IMR-90 (cell line): ENCODE results near the gene TMEM114. TPM values are rescaled to one million over a fixed set of nuclear protein-coding genes. Genes with fewer than 3 reads are reported as not detected.

Experiments
- ATAC-seq: fragments of 200-7000 bp; cut with Tn5 transposase; 2 replicates; pipeline ENCODE4 v1.9.1; 2020; ENCODE audit warnings: low read depth, mild to moderate bottlenecking, moderate library complexity
- BruUV-seq: library from RNA; stranded (reverse); fragments of 400-500 nt; replicated peaks from 2 replicates; lab custom pipeline; 2021; lab: Mats Ljungman, UMichigan
- CTCF ChIA-PET: fragments of 300-600 bp; formaldehyde crosslinking; extraction: SDS; loops from one replicate; lab custom pipeline; 2021; ENCODE audit warnings: antibody characterized with exemption; lab: Yijun Ruan, JAX
- POLR2A ChIA-PET: fragments of 300-600 bp; sonication (Branson Sonifier 250); formaldehyde crosslinking; loops from one replicate; lab custom pipeline; 2022; ENCODE audit warnings: antibody characterized with exemption; ENCODE audit not compliant: unreplicated experiment; lab: Charles Lee
- DNase-seq: peaks from one replicate; pipeline ENCODE4 v3.0.0; 2013
- H2AFZ ChIP-seq: replicated peaks from 2 replicates; pipeline ENCODE3; 2013; ENCODE audit warnings: low read length, mild to moderate bottlenecking; ENCODE audit not compliant: poor library complexity
- H2AK5ac ChIP-seq: 2 replicates; pipeline ENCODE4 v1.6.1; 2013; ENCODE audit warnings: low read depth, low read length, inconsistent platforms
- H2AK9ac ChIP-seq: replicated peaks from 2 replicates; pipeline ENCODE3; 2013; ENCODE audit warnings: mild to moderate bottlenecking, low read depth, low read length, moderate library complexity; ENCODE audit not compliant: poor library complexity
- H2BK120ac ChIP-seq: 2 replicates; pipeline ENCODE4 v1.6.1; 2013; ENCODE audit warnings: low read depth, low read length, inconsistent platforms
- H2BK15ac ChIP-seq: 3 replicates; pipeline ENCODE4 v1.6.1; 2013; ENCODE audit warnings: low read depth, low read length, inconsistent platforms
- H2BK20ac ChIP-seq: 2 replicates; pipeline ENCODE4 v1.6.1; 2013; ENCODE audit warnings: low read depth, mild to moderate bottlenecking, inconsistent platforms, low read length, moderate library complexity
- H2BK5ac ChIP-seq: 2 replicates; pipeline ENCODE4 v1.6.1; 2013; ENCODE audit warnings: mild to moderate bottlenecking, low read depth, low read length, inconsistent platforms; ENCODE audit not compliant: poor library complexity, severe bottlenecking
- H3K14ac ChIP-seq: replicated peaks from 2 replicates; pipeline ENCODE4 v1.6.1; 2013; ENCODE audit warnings: low read depth, low read length, inconsistent platforms
- H3K18ac ChIP-seq: 2 replicates; pipeline ENCODE4 v1.6.1; 2013; ENCODE audit warnings: low read depth, low read length, control low read depth
- H3K23ac ChIP-seq: 2 replicates; pipeline ENCODE4 v1.6.1; 2013; ENCODE audit warnings: low read depth, low read length, inconsistent platforms
- H3K27ac ChIP-seq: 2 replicates; pipeline ENCODE4 v1.5.1; 2013; ENCODE audit warnings: mild to moderate bottlenecking, control low read depth, low read length; ENCODE audit not compliant: insufficient read depth
- H3K27me3 ChIP-seq: 2 replicates; pipeline ENCODE4 v1.6.1; 2013; ENCODE audit warnings: low read length; ENCODE audit not compliant: control insufficient read depth, insufficient read depth
- H3K36me3 ChIP-seq: 2 replicates; pipeline ENCODE4 v1.6.1; 2013; ENCODE audit warnings: low read length, mixed read lengths; ENCODE audit not compliant: control insufficient read depth, insufficient read depth
- H3K4ac ChIP-seq: 2 replicates; pipeline ENCODE4 v1.6.1; 2013; ENCODE audit warnings: low read depth, low read length, inconsistent platforms
- H3K4me1 ChIP-seq: 2 replicates; pipeline ENCODE4 v1.6.1; 2013; ENCODE audit warnings: low read length, mixed read lengths; ENCODE audit not compliant: control insufficient read depth, insufficient read depth
- H3K4me2 ChIP-seq: 2 replicates; pipeline ENCODE4 v1.6.1; 2013; ENCODE audit warnings: low read depth, mild to moderate bottlenecking, control low read depth, low read length, moderate library complexity
- H3K4me3 ChIP-seq: 2 replicates; pipeline ENCODE4 v1.5.1; 2013; ENCODE audit warnings: low read depth, mild to moderate bottlenecking, control low read depth, low read length, moderate library complexity; ENCODE audit not compliant: insufficient read depth
- H3K56ac ChIP-seq: 2 replicates; pipeline ENCODE4 v1.6.1; 2013; ENCODE audit warnings: low read length, inconsistent platforms; ENCODE audit not compliant: insufficient read depth; ENCODE audit errors: extremely low read depth
- H3K79me1 ChIP-seq, 2 experiments: 2 replicates each; pipeline ENCODE4 v1.6.1; 2013; ENCODE audit warnings: low read length in 2 of 2, inconsistent platforms in 1 of 2, low read depth in 1 of 2
- H3K9ac ChIP-seq: 2 replicates; pipeline ENCODE4 v1.6.1; 2013; ENCODE audit warnings: low read depth, low read length, control low read depth
- H3K9me1 ChIP-seq: 2 replicates; pipeline ENCODE4 v1.6.1; 2013; ENCODE audit warnings: low read length, inconsistent platforms; ENCODE audit not compliant: insufficient read depth
- H3K9me3 ChIP-seq: 2 replicates; pipeline ENCODE4 v1.6.1; 2013; ENCODE audit warnings: low read length; ENCODE audit not compliant: control insufficient read depth, insufficient read depth
- H4K20me1 ChIP-seq: 2 replicates; pipeline ENCODE4 v1.6.1; 2013; ENCODE audit warnings: low read length, inconsistent platforms; ENCODE audit not compliant: insufficient read depth
- H4K5ac ChIP-seq: 2 replicates; pipeline ENCODE4 v1.6.1; 2013; ENCODE audit warnings: mild to moderate bottlenecking, low read depth, low read length, control low read depth
- H4K8ac ChIP-seq, 2 experiments: 2 replicates each; pipeline ENCODE4 v1.6.1; 2013; ENCODE audit warnings: low read depth in 2 of 2, low read length in 2 of 2, control low read depth in 1 of 2, inconsistent platforms in 1 of 2
- H4K91ac ChIP-seq: 2 replicates; pipeline ENCODE4 v1.6.1; 2013; ENCODE audit warnings: low read depth, low read length, inconsistent platforms; ENCODE audit not compliant: insufficient read depth
- BHLHE40 ChIP-seq: fragments of 150-350 bp; IDR thresholded peaks from 2 replicates; pipeline ENCODE4 v1.6.1; 2016; ENCODE audit warnings: mild to moderate bottlenecking, low read depth, low read length
- CEBPB ChIP-seq: IDR thresholded peaks from 2 replicates; pipeline ENCODE4 v1.6.1; 2012; ENCODE audit warnings: low read depth, low read length, improper control_type of control experiment
- CHD1 ChIP-seq: IDR thresholded peaks from 2 replicates; pipeline ENCODE4 v1.6.1; 2012; ENCODE audit warnings: low read depth, low read length, improper control_type of control experiment
- FOS ChIP-seq: fragments of 150-350 bp; IDR thresholded peaks from 2 replicates; pipeline ENCODE4 v1.6.1; 2016; ENCODE audit warnings: low read depth, low read length
- MAFK ChIP-seq: IDR thresholded peaks from 2 replicates; pipeline ENCODE4 v1.6.1; 2012; ENCODE audit warnings: low read depth, low read length, improper control_type of control experiment
- MAZ ChIP-seq: IDR thresholded peaks from 2 replicates; pipeline ENCODE4 v1.6.1; 2012; ENCODE audit warnings: low read depth, mild to moderate bottlenecking, low read length, improper control_type of control experiment, moderate library complexity, borderline replicate concordance
- MXI1 ChIP-seq: IDR thresholded peaks from 2 replicates; pipeline ENCODE4 v1.6.1; 2012; ENCODE audit warnings: low read depth, mild to moderate bottlenecking, low read length, moderate library complexity, borderline replicate concordance
- NFE2L2 ChIP-seq: fragments of 150-350 bp; IDR thresholded peaks from 2 replicates; pipeline ENCODE4 v1.6.1; 2016; ENCODE audit warnings: low read depth, mild to moderate bottlenecking, low read length
- POLR2A ChIP-seq: IDR thresholded peaks from 2 replicates; pipeline ENCODE4 v1.6.1; 2012; ENCODE audit warnings: mild to moderate bottlenecking, low read depth, low read length
- RAD21 ChIP-seq: IDR thresholded peaks from 2 replicates; pipeline ENCODE4 v1.6.1; 2012; ENCODE audit warnings: low read length, improper control_type of control experiment
- RCOR1 ChIP-seq: IDR thresholded peaks from 2 replicates; pipeline ENCODE4 v1.6.1; 2012; ENCODE audit warnings: mild to moderate bottlenecking, low read length, improper control_type of control experiment; ENCODE audit not compliant: insufficient replicate concordance
- RFX5 ChIP-seq: IDR thresholded peaks from 2 replicates; pipeline ENCODE4 v1.8.0; 2012; ENCODE audit warnings: low read depth, mild to moderate bottlenecking, low read length, moderate library complexity
- SMC3 ChIP-seq: fragments of 150-350 bp; IDR thresholded peaks from 2 replicates; pipeline ENCODE4 v1.6.1; 2016; ENCODE audit warnings: low read depth, mild to moderate bottlenecking, antibody characterized with exemption, low read length, moderate library complexity
- WGBS, 2 experiments: methylation state at CpG; one replicate each; pipeline versions ENCODE4 v1.1.5 to v1.1.7; 2013; ENCODE audit warnings: missing lambda C conversion rate in 2 of 2; ENCODE audit not compliant: insufficient read length in 1 of 2; ENCODE audit errors: extremely low coverage in 2 of 2; 5-methylcytosine and 5-hydroxymethylcytosine counted together
- dilution Hi-C: fragments of 300-500 bp; cut with HindIII; formaldehyde crosslinking; loops from one replicate; pipeline ENCODE4 v1.14.3; 2018; ENCODE audit warnings: low sequenced_read_pairs; ENCODE audit not compliant: unreplicated experiment
- in situ Hi-C: fragments of 300-500 bp; cut with MboI; formaldehyde crosslinking; loops from 3 replicates; pipeline ENCODE4 v1.14.3; 2019; ENCODE audit warnings: low sequenced_read_pairs, inconsistent platforms, mixed read lengths
- intact Hi-C: fragments of 100-400 bp; cut with micrococcal nuclease; formaldehyde crosslinking; loops from 2 replicates; pipeline ENCODE4 v1.10.0; 2022
- polyA plus RNA-seq, 3 experiments: library from polyadenylated mRNA; depleted of rRNA; stranded (reverse); fragments of >200 nt; gene quantifications; 2 replicates each; pipeline ENCODE4 v1.2.3, GENCODE V29; 2012; ENCODE audit warnings: low replicate concordance in 1 of 3
- total RNA-seq: library from RNA; depleted of rRNA; stranded (reverse); fragments of >200 nt; gene quantifications from 2 replicates; pipeline ENCODE4 v1.2.3, GENCODE V29; 2012
- TF ChIP-seq, protein P1 (sequence below): fragments of 150-350 bp; IDR thresholded peaks from 2 replicates; pipeline ENCODE4 v1.6.1; 2017; ENCODE audit warnings: mild to moderate bottlenecking, antibody characterized with exemption, low read length, low read depth
- TF ChIP-seq, protein P2 (sequence below): fragments of 150-350 bp; IDR thresholded peaks from 2 replicates; pipeline ENCODE4 v1.6.1; 2016; ENCODE audit warnings: low read depth, mild to moderate bottlenecking, low read length, moderate library complexity, borderline replicate concordance
- TF ChIP-seq, protein P3 (sequence below): conservative IDR thresholded peaks from 2 replicates; pipeline ENCODE4 v1.5.1; 2012; ENCODE audit warnings: mild to moderate bottlenecking, low read depth, low read length, improper control_type of control experiment

Gene TMEM114
- total and polyA plus RNA-seq, 2 of the 4 experiments (the other 2 are of a cell fraction), result not detected

DNA sequence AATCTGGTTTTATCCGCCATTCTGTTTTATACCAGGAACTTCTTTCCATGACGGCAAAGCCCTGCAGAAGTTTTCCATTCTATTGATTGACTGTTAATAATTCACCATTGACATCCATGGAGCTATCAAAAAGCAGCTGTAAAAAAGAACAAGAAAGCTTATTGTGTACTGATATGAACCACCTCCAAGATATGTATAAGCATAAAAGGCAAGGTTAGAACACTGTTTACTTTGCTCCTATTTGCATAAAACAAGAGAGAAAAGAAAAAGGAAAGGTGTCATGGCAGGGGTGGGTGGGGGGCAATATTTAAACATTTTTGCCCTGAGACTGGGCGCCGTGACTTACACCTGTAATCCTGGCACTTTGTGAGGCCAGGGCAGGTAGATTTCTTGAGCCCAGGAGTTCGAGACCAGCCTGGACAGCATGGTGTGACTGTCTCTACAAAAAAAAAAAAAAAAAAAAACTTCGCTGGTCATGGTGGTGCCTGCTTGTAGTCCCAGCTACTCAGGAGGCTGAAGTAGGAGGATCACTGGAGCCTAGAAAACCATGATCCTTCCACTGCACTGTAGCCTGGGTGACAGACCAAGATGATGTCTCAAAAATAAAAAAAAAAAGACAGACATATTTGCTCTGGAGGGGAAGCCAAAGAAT, 52.5 kb downstream of the TMEM114 start:
- no peaks in the 10 kb centered on the region for H3K9me3 ChIP-seq
- no peak overlapping the region for H2AK5ac ChIP-seq
- no peak for ATAC-seq
- H2AFZ ChIP-seq, result no peak overlapping the region
- H3K9ac ChIP-seq, result no peak overlapping the region
- no peaks in the 10 kb centered on the region for H3K79me1 ChIP-seq
- H3K9me1 ChIP-seq, result no peaks in the 10 kb centered on the region
- BruUV-seq, result no TSS peak
- no peak overlapping the region for H3K27ac ChIP-seq
- no peak overlapping the region for H2BK15ac ChIP-seq
- no peak overlapping the region for H2BK5ac ChIP-seq
- no peak overlapping the region for H3K4me3 ChIP-seq
- H4K20me1 ChIP-seq, result no peaks in the 10 kb centered on the region
- ChIA-PET POLR2A (no interaction called here), CTCF (no interaction called here)
- H2BK120ac ChIP-seq, result no peak overlapping the region
- intact Hi-C loops, result no loop called here
- H3K36me3 ChIP-seq, result no peaks in the 10 kb centered on the region
- no peak overlapping the region for H4K8ac ChIP-seq
- no peak overlapping the region for H3K4me2 ChIP-seq
- H3K14ac ChIP-seq, result no peak overlapping the region
- in situ Hi-C loops, result no loop called here
- H3K18ac ChIP-seq, result no peak overlapping the region
- H2BK20ac ChIP-seq, result no peak overlapping the region
- dilution Hi-C loops, result no loop called here
- H3K4ac ChIP-seq, result no peak overlapping the region
- H2AK9ac ChIP-seq, result no peak overlapping the region
- H3K27me3 ChIP-seq, result no peaks in the 10 kb centered on the region
- no peak overlapping the region for H3K56ac ChIP-seq
- no peak for TF ChIP-seq MXI1
- TF ChIP-seq RFX5, result no peak
- TF ChIP-seq RAD21, result no peak
- TF ChIP-seq CHD1, result no peak
- TF ChIP-seq, protein P1, sequence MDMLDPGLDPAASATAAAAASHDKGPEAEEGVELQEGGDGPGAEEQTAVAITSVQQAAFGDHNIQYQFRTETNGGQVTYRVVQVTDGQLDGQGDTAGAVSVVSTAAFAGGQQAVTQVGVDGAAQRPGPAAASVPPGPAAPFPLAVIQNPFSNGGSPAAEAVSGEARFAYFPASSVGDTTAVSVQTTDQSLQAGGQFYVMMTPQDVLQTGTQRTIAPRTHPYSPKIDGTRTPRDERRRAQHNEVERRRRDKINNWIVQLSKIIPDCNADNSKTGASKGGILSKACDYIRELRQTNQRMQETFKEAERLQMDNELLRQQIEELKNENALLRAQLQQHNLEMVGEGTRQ, result no peak
- TF ChIP-seq NFE2L2, result no peak
- TF ChIP-seq RCOR1, result no peak
- TF ChIP-seq POLR2A, result no peak
- no peak for TF ChIP-seq MAZ
- TF ChIP-seq, protein P2, sequence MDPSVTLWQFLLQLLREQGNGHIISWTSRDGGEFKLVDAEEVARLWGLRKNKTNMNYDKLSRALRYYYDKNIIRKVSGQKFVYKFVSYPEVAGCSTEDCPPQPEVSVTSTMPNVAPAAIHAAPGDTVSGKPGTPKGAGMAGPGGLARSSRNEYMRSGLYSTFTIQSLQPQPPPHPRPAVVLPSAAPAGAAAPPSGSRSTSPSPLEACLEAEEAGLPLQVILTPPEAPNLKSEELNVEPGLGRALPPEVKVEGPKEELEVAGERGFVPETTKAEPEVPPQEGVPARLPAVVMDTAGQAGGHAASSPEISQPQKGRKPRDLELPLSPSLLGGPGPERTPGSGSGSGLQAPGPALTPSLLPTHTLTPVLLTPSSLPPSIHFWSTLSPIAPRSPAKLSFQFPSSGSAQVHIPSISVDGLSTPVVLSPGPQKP, result no peak
- TF ChIP-seq CEBPB, result no peak
- no peak for TF ChIP-seq MAFK
- no peak for TF ChIP-seq BHLHE40
- TF ChIP-seq, protein P3, sequence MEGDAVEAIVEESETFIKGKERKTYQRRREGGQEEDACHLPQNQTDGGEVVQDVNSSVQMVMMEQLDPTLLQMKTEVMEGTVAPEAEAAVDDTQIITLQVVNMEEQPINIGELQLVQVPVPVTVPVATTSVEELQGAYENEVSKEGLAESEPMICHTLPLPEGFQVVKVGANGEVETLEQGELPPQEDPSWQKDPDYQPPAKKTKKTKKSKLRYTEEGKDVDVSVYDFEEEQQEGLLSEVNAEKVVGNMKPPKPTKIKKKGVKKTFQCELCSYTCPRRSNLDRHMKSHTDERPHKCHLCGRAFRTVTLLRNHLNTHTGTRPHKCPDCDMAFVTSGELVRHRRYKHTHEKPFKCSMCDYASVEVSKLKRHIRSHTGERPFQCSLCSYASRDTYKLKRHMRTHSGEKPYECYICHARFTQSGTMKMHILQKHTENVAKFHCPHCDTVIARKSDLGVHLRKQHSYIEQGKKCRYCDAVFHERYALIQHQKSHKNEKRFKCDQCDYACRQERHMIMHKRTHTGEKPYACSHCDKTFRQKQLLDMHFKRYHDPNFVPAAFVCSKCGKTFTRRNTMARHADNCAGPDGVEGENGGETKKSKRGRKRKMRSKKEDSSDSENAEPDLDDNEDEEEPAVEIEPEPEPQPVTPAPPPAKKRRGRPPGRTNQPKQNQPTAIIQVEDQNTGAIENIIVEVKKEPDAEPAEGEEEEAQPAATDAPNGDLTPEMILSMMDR, result no peak
- no peak for TF ChIP-seq FOS
- TF ChIP-seq SMC3, result no peak
- DNase-seq, result no peak
- H4K91ac ChIP-seq, result no peak overlapping the region
- 40% methylated on average over 1 of the region's 6 CpGs; no CpG with 5 or more reads in 1 of the 2 experiments for WGBS, 2 experiments
- H4K5ac ChIP-seq, result no peak overlapping the region
- no peaks in the 10 kb centered on the region for H3K4me1 ChIP-seq
- no peak overlapping the region for H3K23ac ChIP-seq
